PC-3 (cell line): Measurements from ENCODE around the gene PCTP.

Experiments used
- EZH2 ChIP-seq: fragments of 300-600 bp; sonication (generic); IDR thresholded peaks from one replicate; pipeline ENCODE4 v1.6.1; 2017; ENCODE audit warnings: antibody characterized with exemption, mild to moderate bottlenecking, low read length; ENCODE audit not compliant: unreplicated experiment
- EZH2phosphoT487 ChIP-seq: fragments of 300-600 bp; sonication (generic); IDR thresholded peaks from 2 replicates; pipeline ENCODE4 v1.6.1; 2018; ENCODE audit warnings: mild to moderate bottlenecking, antibody characterized with exemption, low read length, borderline replicate concordance
- TF ChIP-seq, protein P1 (sequence below): fragments of 300-600 bp; sonication (generic); conservative IDR thresholded peaks from 2 replicates; pipeline ENCODE4 v1.5.1; 2017; ENCODE audit warnings: antibody characterized with exemption, low read depth, mild to moderate bottlenecking, low read length

- TF ChIP-seq, protein P1, sequence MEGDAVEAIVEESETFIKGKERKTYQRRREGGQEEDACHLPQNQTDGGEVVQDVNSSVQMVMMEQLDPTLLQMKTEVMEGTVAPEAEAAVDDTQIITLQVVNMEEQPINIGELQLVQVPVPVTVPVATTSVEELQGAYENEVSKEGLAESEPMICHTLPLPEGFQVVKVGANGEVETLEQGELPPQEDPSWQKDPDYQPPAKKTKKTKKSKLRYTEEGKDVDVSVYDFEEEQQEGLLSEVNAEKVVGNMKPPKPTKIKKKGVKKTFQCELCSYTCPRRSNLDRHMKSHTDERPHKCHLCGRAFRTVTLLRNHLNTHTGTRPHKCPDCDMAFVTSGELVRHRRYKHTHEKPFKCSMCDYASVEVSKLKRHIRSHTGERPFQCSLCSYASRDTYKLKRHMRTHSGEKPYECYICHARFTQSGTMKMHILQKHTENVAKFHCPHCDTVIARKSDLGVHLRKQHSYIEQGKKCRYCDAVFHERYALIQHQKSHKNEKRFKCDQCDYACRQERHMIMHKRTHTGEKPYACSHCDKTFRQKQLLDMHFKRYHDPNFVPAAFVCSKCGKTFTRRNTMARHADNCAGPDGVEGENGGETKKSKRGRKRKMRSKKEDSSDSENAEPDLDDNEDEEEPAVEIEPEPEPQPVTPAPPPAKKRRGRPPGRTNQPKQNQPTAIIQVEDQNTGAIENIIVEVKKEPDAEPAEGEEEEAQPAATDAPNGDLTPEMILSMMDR = no peak
- no peak for TF ChIP-seq EZH2phosphoT487
- no peak for TF ChIP-seq EZH2
Measured at GRCh38 chr17:55812323-55812722, 61.5 kb downstream of the PCTP start.
